GM10847 (cell line): Measurements from ENCODE around the gene HIVEP3.

Source experiments
- POLR2A ChIP-seq: IDR thresholded peaks from 2 replicates; pipeline ENCODE4 v1.6.1; 2011; ENCODE audit not compliant: insufficient read length; ENCODE audit errors: extremely low read depth

The HIVEP3 gene

GRCh38 chr1:41503538-41504113 lies 415.1 kb downstream of the HIVEP3 start:
- TF ChIP-seq POLR2A, result no peak

- no peak for TF ChIP-seq POLR2A
These were observed 415.8 kb downstream of the HIVEP3 start for GRCh38 chr1:41502912-41503311.

GRCh38 chr1:41501581-41501980 lies 417.1 kb downstream of the HIVEP3 start:
- no peak for TF ChIP-seq POLR2A

- no peak for TF ChIP-seq POLR2A
These were observed 417.8 kb downstream of the HIVEP3 start for GRCh38 chr1:41500781-41501518.

- TF ChIP-seq POLR2A, result no peak
These were observed 418.3 kb downstream of the HIVEP3 start for GRCh38 chr1:41500378-41500777.

GRCh38 chr1:41499591-41499990 lies 419.1 kb downstream of the HIVEP3 start:
- TF ChIP-seq POLR2A, result no peak

- TF ChIP-seq POLR2A, result no peak
These were observed 419.9 kb downstream of the HIVEP3 start for GRCh38 chr1:41498804-41499203.

- TF ChIP-seq POLR2A, result no peak
These were observed 420.3 kb downstream of the HIVEP3 start for GRCh38 chr1:41498391-41498790.

GRCh38 chr1:41497461-41498030 lies 421.2 kb downstream of the HIVEP3 start:
- no peak for TF ChIP-seq POLR2A

GRCh38 chr1:41497056-41497440 lies 421.7 kb downstream of the HIVEP3 start:
- TF ChIP-seq POLR2A, result no peak

GRCh38 chr1:41496080-41497055 lies 422.4 kb downstream of the HIVEP3 start:
- no peak for TF ChIP-seq POLR2A

GRCh38 chr1:41495210-41495948 lies 423.3 kb downstream of the HIVEP3 start:
- no peak for TF ChIP-seq POLR2A

GRCh38 chr1:41494351-41495209 lies 424.1 kb downstream of the HIVEP3 start:
- no peak for TF ChIP-seq POLR2A
